Activated CD8-positive, alpha-beta T cell treated with anti-CD3 and anti-CD28 coated beads for 36 hours (primary cell): ENCODE results near the gene PLEKHG2. TPM values are rescaled to one million over a fixed set of nuclear protein-coding genes. Genes with fewer than 3 reads are reported as not detected.
A peak's percentile ranks its signal among the peaks of the same experiment; 100 is the strongest.

Experiments used
- ATAC-seq: fragments of 200-7000 bp; cut with Tn5 transposase; one replicate; pipeline ENCODE4 v1.10.0; 2021; ENCODE audit warnings: mild to moderate bottlenecking, moderate library complexity
- CTCF ChIA-PET: fragments of 350-600 bp; sonication (Branson Sonifier 250); formaldehyde crosslinking; loops from one replicate; lab custom pipeline; 2021; ENCODE audit warnings: antibody characterized with exemption; lab: Charles Lee
- POLR2A ChIA-PET: fragments of 350-600 bp; sonication (Branson Sonifier 250); formaldehyde crosslinking; loops from one replicate; lab custom pipeline; 2021; ENCODE audit warnings: antibody characterized with exemption; lab: Charles Lee
- DNase-seq: peaks from one replicate; pipeline ENCODE4 v3.0.0-alpha.2; 2020
- H3K27ac Mint-ChIP-seq: one replicate; pipeline ENCODE4 v1.8.0; 2021; ENCODE audit warnings: mild to moderate bottlenecking, mixed read lengths
- H3K27me3 Mint-ChIP-seq: one replicate; pipeline ENCODE4 v1.8.0; 2021; ENCODE audit warnings: mixed read lengths
- H3K36me3 Mint-ChIP-seq: one replicate; pipeline ENCODE4 v1.8.0; 2021; ENCODE audit warnings: low read depth, mixed read lengths
- H3K4me1 Mint-ChIP-seq: one replicate; pipeline ENCODE4 v1.8.0; 2021; ENCODE audit warnings: low read depth, mixed read lengths
- H3K4me3 Mint-ChIP-seq: one replicate; pipeline ENCODE4 v1.8.0; 2021; ENCODE audit warnings: mild to moderate bottlenecking, moderate library complexity, mixed read lengths
- H3K9me3 Mint-ChIP-seq: one replicate; pipeline ENCODE4 v1.8.0; 2021; ENCODE audit warnings: mixed read lengths
- CTCF ChIP-seq: fragments of 200-600 bp; IDR thresholded peaks from one replicate; pipeline ENCODE4 v1.8.0; 2022; ENCODE audit warnings: antibody characterized with exemption, mild to moderate bottlenecking
- intact Hi-C: fragments of 100-400 bp; cut with micrococcal nuclease; formaldehyde crosslinking; loops from one replicate; pipeline ENCODE4 v1.10.0; 2022
- total RNA-seq, 2 experiments: library from RNA; stranded (reverse); gene quantifications; one replicate each; pipeline ENCODE4 v1.2.3, GENCODE V29; 2021

PLEKHG2 gene
- total RNA-seq, 2 experiments from 2014 or later: 35.9 to 42.8 TPM

GRCh38 chr19:39385629-39386411 lies 26.6 kb upstream of the PLEKHG2 start:
- no peak for TF ChIP-seq CTCF
- no peak overlapping the region for H3K4me3 Mint-ChIP-seq
- no peak for DNase-seq
- peak overlapping the region; percentile 2 for H3K27ac Mint-ChIP-seq
- peaks cover 12% of the 10 kb centered on the region for H3K4me1 Mint-ChIP-seq
- ChIA-PET POLR2A (interaction anchor here (1.1 kb wide), 1 partner anchor 43 kb away, joined by 3 read pairs; the partner anchor contains the start of gene SAMD4B), CTCF (interaction anchor here (0.6 kb wide), 1 partner anchor 14 kb away, joined by 3 read pairs; no protein-coding TSS in a partner anchor)
- H3K9me3 Mint-ChIP-seq: no peaks in the 10 kb centered on the region
- no peaks in the 10 kb centered on the region for H3K27me3 Mint-ChIP-seq
- peaks cover 22% of the 10 kb centered on the region for H3K36me3 Mint-ChIP-seq
- intact Hi-C loops: no loop called here
- no peak for ATAC-seq

DNA sequence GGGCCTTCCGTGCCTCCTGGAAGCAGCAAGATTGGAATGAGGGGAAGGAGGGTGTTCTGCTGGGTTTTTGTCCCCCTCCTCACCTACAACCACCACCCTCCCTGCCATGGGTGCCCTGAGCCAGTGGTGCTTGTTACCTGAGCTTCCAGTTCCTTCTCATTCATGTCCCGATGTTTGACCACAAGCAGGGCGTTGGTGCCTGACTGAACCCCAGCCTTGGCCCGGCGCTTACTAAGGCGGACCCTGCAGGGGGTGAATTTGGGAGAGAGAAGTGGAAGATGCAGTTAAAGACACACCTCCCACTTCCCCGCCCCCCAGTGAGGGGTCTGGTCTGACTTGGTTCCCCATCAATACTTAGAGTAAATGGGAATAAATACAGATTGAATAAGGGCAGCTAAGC lies 25.9 kb upstream of the PLEKHG2 start:
- Mint-ChIP-seq H3K27me3 (no peaks in the 10 kb centered on the region), H3K4me1 (peaks cover 16% of the 10 kb centered on the region), H3K36me3 (peaks cover 26% of the 10 kb centered on the region), H3K4me3 (no peak overlapping the region), H3K9me3 (no peaks in the 10 kb centered on the region), H3K27ac (peak overlapping the region; percentile 2)
- CTCF ChIA-PET: interaction anchor here (0.6 kb wide), 1 partner anchor 13 kb away, joined by 3 read pairs; no protein-coding TSS in a partner anchor
- no peak for DNase-seq
- intact Hi-C loops: no loop called here
- no peak for TF ChIP-seq CTCF
- ATAC-seq: no peak
- POLR2A ChIA-PET: no interaction called here

- no peak overlapping the region for H3K4me3 Mint-ChIP-seq
- H3K27ac Mint-ChIP-seq: no peak overlapping the region
- ChIA-PET POLR2A (interaction anchor here (0.7 to 1.6 kb wide), 2 partner anchors 33 to 459 kb away, joined by 4 read pairs; no protein-coding TSS in a partner anchor), CTCF (interaction anchor here (0.6 to 1.4 kb wide), 2 partner anchors 33 to 66 kb away, joined by 3 to 4 read pairs; no protein-coding TSS in a partner anchor)
- no peaks in the 10 kb centered on the region for H3K27me3 Mint-ChIP-seq
- TF ChIP-seq CTCF: no peak
- peaks cover 36% of the 10 kb centered on the region for H3K36me3 Mint-ChIP-seq
- no peak for DNase-seq
- ATAC-seq: no peak
- no peaks in the 10 kb centered on the region for H3K9me3 Mint-ChIP-seq
- peaks cover 29% of the 10 kb centered on the region for H3K4me1 Mint-ChIP-seq
- intact Hi-C loops: no loop called here
Observed at GRCh38 chr19:39388657-39389056, 23.8 kb upstream of the PLEKHG2 start.

GRCh38 chr19:39389631-39390414 lies 22.6 kb upstream of the PLEKHG2 start:
- Mint-ChIP-seq H3K4me3 (peak overlapping the region; percentile 97), H3K27me3 (no peaks in the 10 kb centered on the region), H3K36me3 (peaks cover 40% of the 10 kb centered on the region), H3K9me3 (no peaks in the 10 kb centered on the region), H3K27ac (peak overlapping the region; percentile 99), H3K4me1 (peaks cover 34% of the 10 kb centered on the region)
- TF ChIP-seq CTCF: no peak
- ATAC-seq (no peak), DNase-seq (no peak)
- intact Hi-C loops: loop anchor here (2.0 kb wide), 1 partner anchor 39 kb away; no protein-coding TSS in a partner anchor
- ChIA-PET CTCF (interaction anchor here (1.3 to 2.1 kb wide), 3 partner anchors 11 to 44 kb away, joined by 3 to 17 read pairs (median 4); no protein-coding TSS in a partner anchor), POLR2A (interaction anchor here (1.4 to 3.9 kb wide), 8 partner anchors 8 to 46 kb away, joined by 3 to 27 read pairs (median 10); partner anchors contain the start of genes PLEKHG2, RPS16 and ZFP36)
